H1 (cell line): ENCODE measurements around the gene PTTG1IP2. TPM values are rescaled to one million over a fixed set of nuclear protein-coding genes. Genes with fewer than 3 reads are reported as not detected.

Experiments
- CTCF ChIA-PET: fragments of 300-600 bp; sonication (Branson Sonifier 250); formaldehyde crosslinking; loops from one replicate; lab custom pipeline; 2021; ENCODE audit not compliant: partially characterized antibody; lab: Charles Lee
- POLR2A ChIA-PET: fragments of 300-600 bp; sonication (Branson Sonifier 250); formaldehyde crosslinking; loops from one replicate; lab custom pipeline; 2021; ENCODE audit warnings: inconsistent platforms; ENCODE audit not compliant: partially characterized antibody; lab: Charles Lee
- DNase-seq, 2 experiments: peaks; one replicate each; pipeline versions ENCODE4 v3.0.0 to v3.0.0-alpha.2; 2010 to 2022; ENCODE audit warnings: low spot score in 2 of 2, low read depth in 1 of 2, mixed read lengths in 1 of 2
- FAIRE-seq: peaks from 2 replicates; lab custom pipeline; 2011; peaks lifted over from hg19 to GRCh38; lab: Jason Lieb, UNC
- H2AFZ ChIP-seq: 2 replicates; pipeline ENCODE4 v1.8.1; 2012; ENCODE audit warnings: low read length, inconsistent platforms
- H2AK5ac ChIP-seq: 2 replicates; pipeline ENCODE4 v1.6.1; 2013; ENCODE audit warnings: low read depth, low read length
- H2BK120ac ChIP-seq: replicated peaks from 2 replicates; pipeline ENCODE3; 2013; ENCODE audit warnings: low read depth, low read length, inconsistent platforms
- H2BK12ac ChIP-seq: 2 replicates; pipeline ENCODE4 v1.6.1; 2013; ENCODE audit warnings: low read depth, low read length
- H2BK15ac ChIP-seq: 2 replicates; pipeline ENCODE4 v1.6.1; 2013; ENCODE audit warnings: low read length
- H2BK20ac ChIP-seq: 2 replicates; pipeline ENCODE4 v1.6.1; 2013; ENCODE audit warnings: low read length
- H2BK5ac ChIP-seq: 2 replicates; pipeline ENCODE4 v1.6.1; 2013; ENCODE audit warnings: low read depth, low read length
- H3K14ac ChIP-seq: 2 replicates; pipeline ENCODE4 v1.6.1; 2013; ENCODE audit warnings: inconsistent platforms; ENCODE audit not compliant: insufficient read length
- H3K18ac ChIP-seq: 2 replicates; pipeline ENCODE4 v1.6.1; 2013; ENCODE audit warnings: low read length; ENCODE audit errors: extremely low read depth
- H3K23ac ChIP-seq: 2 replicates; pipeline ENCODE4 v1.6.1; 2013; ENCODE audit warnings: inconsistent platforms; ENCODE audit not compliant: insufficient read length
- H3K23me2 ChIP-seq: 2 replicates; pipeline ENCODE4 v1.6.1; 2013; ENCODE audit warnings: low read depth, low read length
- H3K27ac ChIP-seq: 2 replicates; pipeline ENCODE4 v1.6.1; 2011; ENCODE audit warnings: low read depth, low read length, inconsistent platforms
- H3K27me3 ChIP-seq, 4 experiments: replicated peaks in 1 of 4; 1 replicate in 1 of 4; 2 replicates in 3 of 4; pipeline versions ENCODE4 v1.6.1 to v1.8.1; 2011 to 2013; ENCODE audit warnings: low read length in 3 of 4, mild to moderate bottlenecking in 3 of 4, inconsistent platforms in 2 of 4, mixed read lengths in 2 of 4, moderate library complexity in 1 of 4; ENCODE audit not compliant: control insufficient read depth in 3 of 4, insufficient read depth in 3 of 4; ENCODE audit errors: extremely low read depth in 1 of 4
- H3K36me3 ChIP-seq, 4 experiments: 2 replicates each; pipeline versions ENCODE4 v1.6.1 to v1.8.1; 2011 to 2013; ENCODE audit warnings: mild to moderate bottlenecking in 4 of 4, low read length in 3 of 4, moderate library complexity in 2 of 4, control low read depth in 1 of 4, inconsistent platforms in 1 of 4; ENCODE audit not compliant: insufficient read depth in 4 of 4, control insufficient read depth in 2 of 4
- H3K4ac ChIP-seq: replicated peaks from 2 replicates; pipeline ENCODE3; 2013; ENCODE audit warnings: low read length, low read depth, mixed read lengths, inconsistent platforms; ENCODE audit not compliant: insufficient read length
- H3K4me1 ChIP-seq, 4 experiments: replicated peaks in 1 of 4; 1 replicate in 1 of 4; 2 replicates in 3 of 4; pipeline versions ENCODE4 v1.6.1 to v1.8.1; 2011 to 2013; ENCODE audit warnings: low read length in 3 of 4, inconsistent platforms in 2 of 4, mixed read lengths in 1 of 4; ENCODE audit not compliant: insufficient read depth in 4 of 4, control insufficient read depth in 3 of 4
- H3K4me2 ChIP-seq, 2 experiments: 2 replicates each; pipeline versions ENCODE4 v1.6.1 to v1.8.1; 2011 to 2013; ENCODE audit warnings: low read depth in 2 of 2, low read length in 2 of 2, control low read depth in 1 of 2, inconsistent platforms in 1 of 2, mild to moderate bottlenecking in 1 of 2; ENCODE audit not compliant: insufficient read depth in 1 of 2
- H3K4me3 ChIP-seq, 4 experiments: fragments of 200-600, 300-600 bp in 1 of 4; sonication (generic), shearing (Covaris generic), sonication (Bioruptor Twin) in 1 of 4; 2 replicates each; pipeline versions ENCODE4 v1.5.1 to v1.8.1; 2011 to 2016; ENCODE audit warnings: low read length in 4 of 4, low read depth in 3 of 4, control low read depth in 2 of 4, inconsistent platforms in 2 of 4, mild to moderate bottlenecking in 2 of 4, mixed read lengths in 1 of 4, moderate library complexity in 1 of 4; ENCODE audit not compliant: insufficient read depth in 2 of 4; ENCODE audit errors: extremely low read depth in 1 of 4
- H3K56ac ChIP-seq: replicated peaks from 2 replicates; pipeline ENCODE3; 2013; ENCODE audit warnings: low read depth, mild to moderate bottlenecking, mixed read lengths, low read length, inconsistent platforms; ENCODE audit not compliant: insufficient read length
- H3K79me1 ChIP-seq: 2 replicates; pipeline ENCODE4 v1.6.1; 2013; ENCODE audit warnings: low read depth, low read length, control low read depth
- H3K79me2 ChIP-seq, 2 experiments: 2 replicates each; pipeline versions ENCODE4 v1.6.1 to v1.8.1; 2012 to 2013; ENCODE audit warnings: low read length in 2 of 2, mild to moderate bottlenecking in 2 of 2, inconsistent platforms in 1 of 2; ENCODE audit not compliant: insufficient read depth in 2 of 2, control insufficient read depth in 1 of 2
- H3K9ac ChIP-seq, 4 experiments: replicated peaks in 1 of 4; 1 replicate in 1 of 4; 2 replicates in 3 of 4; pipeline versions ENCODE4 v1.6.1 to v1.8.1; 2011 to 2013; ENCODE audit warnings: low read depth in 3 of 4, low read length in 3 of 4, control low read depth in 2 of 4, mild to moderate bottlenecking in 2 of 4, moderate library complexity in 2 of 4, inconsistent platforms in 1 of 4; ENCODE audit errors: extremely low read depth in 1 of 4
- H3K9me3 ChIP-seq, 2 experiments: 2 replicates each; pipeline versions ENCODE4 v1.6.1 to v1.8.1; 2012 to 2013; ENCODE audit warnings: mild to moderate bottlenecking in 2 of 2, moderate library complexity in 2 of 2, control low read depth in 1 of 2, inconsistent platforms in 1 of 2, low read depth in 1 of 2, low read length in 1 of 2, mixed read lengths in 1 of 2; ENCODE audit not compliant: insufficient read depth in 2 of 2
- H4K20me1 ChIP-seq, 2 experiments: replicated peaks in 1 of 2; 2 replicates each; pipeline versions ENCODE3 to v1.8.1; 2011 to 2013; ENCODE audit warnings: inconsistent platforms in 2 of 2, low read length in 2 of 2, mild to moderate bottlenecking in 1 of 2; ENCODE audit not compliant: insufficient read depth in 2 of 2, control insufficient read depth in 1 of 2
- H4K5ac ChIP-seq: 2 replicates; pipeline ENCODE4 v1.6.1; 2013; ENCODE audit warnings: low read length, low read depth, mixed read lengths, inconsistent platforms; ENCODE audit not compliant: insufficient read length
- H4K8ac ChIP-seq: 2 replicates; pipeline ENCODE4 v1.8.0; 2013; ENCODE audit warnings: mild to moderate bottlenecking, moderate library complexity, low read length, inconsistent platforms; ENCODE audit not compliant: insufficient read depth; ENCODE audit errors: extremely low read depth
- H4K91ac ChIP-seq: replicated peaks from 2 replicates; pipeline ENCODE3; 2013; ENCODE audit warnings: low read length, mixed read lengths, inconsistent platforms; ENCODE audit not compliant: insufficient read length
- ATF2 ChIP-seq: IDR thresholded peaks from 2 replicates; pipeline ENCODE4 v1.6.1; 2012; ENCODE audit warnings: low read length, inconsistent platforms
- CHD1 ChIP-seq: IDR thresholded peaks from 2 replicates; pipeline ENCODE4 v1.6.1; 2012; ENCODE audit warnings: low read depth, low read length, improper control_type of control experiment
- EP300 ChIP-seq, 2 experiments: IDR thresholded peaks; 1 replicate in 1 of 2; 2 replicates in 1 of 2; pipeline ENCODE4 v1.6.1; 2011 to 2012; ENCODE audit warnings: low read depth in 2 of 2, low read length in 2 of 2, mild to moderate bottlenecking in 2 of 2, borderline replicate concordance in 1 of 2, inconsistent platforms in 1 of 2, moderate library complexity in 1 of 2
- FOSL1 ChIP-seq: IDR thresholded peaks from 2 replicates; pipeline ENCODE4 v1.6.1; 2011; ENCODE audit warnings: mild to moderate bottlenecking, low read depth, low read length, moderate library complexity; ENCODE audit not compliant: insufficient read depth
- HDAC6 ChIP-seq: IDR thresholded peaks from one replicate; pipeline ENCODE4 v1.7.1; 2012; ENCODE audit warnings: low read depth, mild to moderate bottlenecking, inconsistent platforms, low read length, moderate library complexity
- NANOG ChIP-seq: IDR thresholded peaks from 2 replicates; pipeline ENCODE4 v1.6.1; 2011; ENCODE audit warnings: low read length, low read depth, mild to moderate bottlenecking, inconsistent platforms; ENCODE audit not compliant: insufficient read depth, poor library complexity, severe bottlenecking
- POLR2AphosphoS5 ChIP-seq: IDR thresholded peaks from 2 replicates; pipeline ENCODE4 v1.6.1; 2011; ENCODE audit warnings: low read depth, low read length
- SIRT6 ChIP-seq: IDR thresholded peaks from one replicate; pipeline ENCODE4 v1.7.1; 2012; ENCODE audit warnings: low read length, inconsistent platforms
- SUZ12 ChIP-seq: fragments of 200-600 bp; sonication (generic); IDR thresholded peaks from 2 replicates; pipeline ENCODE4 v1.6.1; 2012; ENCODE audit warnings: mild to moderate bottlenecking, inconsistent platforms, low read length, moderate library complexity, mixed read lengths
- WGBS, 2 experiments: shearing (Covaris generic) in 1 of 2; methylation state at CpG; one replicate each; pipeline versions ENCODE4 v1.1.6 to v1.1.7; 2013 to 2015; ENCODE audit warnings: low lambda C conversion rate in 2 of 2, mixed read lengths in 2 of 2, inconsistent platforms in 1 of 2, low coverage in 1 of 2, missing lambda C conversion rate in 1 of 2; ENCODE audit not compliant: insufficient replicate concordance in 2 of 2, insufficient coverage in 1 of 2, insufficient read length in 1 of 2; ENCODE audit errors: extremely low coverage in 1 of 2, missing lambda C conversion rate in 1 of 2; 5-methylcytosine and 5-hydroxymethylcytosine counted together
- polyA plus RNA-seq, 7 experiments: library from polyadenylated mRNA; depleted of rRNA in 3 of 7; stranded (reverse) in 5 of 7; unstranded in 2 of 7; fragments of >200 nt in 5 of 7; fragments of 200-250 nt in 2 of 7; gene quantifications; 1 replicate in 5 of 7; 2 replicates in 1 of 7; 4 replicates in 1 of 7; pipeline versions ENCODE4 v1.2.1 to v1.2.3, GENCODE V29; 2011 to 2013; ENCODE audit warnings: missing spikeins in 2 of 7, mixed read lengths in 2 of 7
- total RNA-seq: library from RNA; stranded (reverse); fragmentation: NEBNext Ultra II Directional; extraction: Animal tissue kit (Norgen Biotek cat#: 25700); gene quantifications from 2 replicates; pipeline ENCODE4 v1.2.1, GENCODE V29; 2021

PTTG1IP2 gene
- total and polyA plus RNA-seq, 2 of the 8 experiments (the other 6 are each of a cell fraction or from before 2014, with no cell fraction given): not detected

DNA sequence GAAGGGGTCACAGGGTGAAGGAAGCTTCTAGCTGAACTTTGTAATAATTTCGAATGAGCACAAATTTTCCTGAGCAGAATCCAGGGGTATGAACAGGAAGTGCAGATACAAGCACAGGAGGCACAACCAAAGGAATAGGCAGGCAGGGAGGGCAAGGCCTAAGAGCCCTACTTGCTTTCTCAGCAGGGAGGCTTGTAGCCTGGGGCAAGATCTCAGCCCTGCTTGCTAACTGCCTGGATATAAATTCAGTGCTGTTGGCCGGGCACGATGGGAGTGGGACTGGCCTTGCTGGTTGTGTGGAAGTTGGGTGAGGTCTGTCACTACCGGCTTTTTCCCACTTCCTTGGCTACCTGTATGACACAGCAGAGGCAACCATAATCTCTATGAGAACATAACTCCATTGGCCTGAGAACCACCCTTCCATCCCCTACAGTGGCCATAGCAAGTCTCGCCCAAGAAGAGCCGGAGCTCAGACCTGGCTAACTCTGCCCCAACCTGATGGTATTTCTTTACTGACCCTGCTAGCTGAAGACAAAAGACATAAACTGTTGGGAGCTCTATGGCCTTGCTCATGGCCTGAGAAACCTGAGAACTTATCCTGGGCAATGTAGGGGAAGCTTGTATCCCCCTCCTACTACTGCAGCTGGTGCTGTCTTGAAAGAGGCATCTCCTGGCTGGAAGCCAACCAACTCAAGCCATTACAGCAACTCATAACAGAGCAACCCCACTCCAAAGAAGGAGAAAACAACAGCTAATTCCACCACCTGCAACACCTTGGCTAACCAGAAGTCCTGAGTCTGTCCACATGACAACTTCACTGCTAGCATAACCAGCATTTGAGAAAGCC lies 38.6 kb upstream of the PTTG1IP2 start:
- FAIRE-seq (no peak), DNase-seq (no peak)
- no peak overlapping the region for H2BK120ac ChIP-seq
- no peak overlapping the region for H3K23ac ChIP-seq
- H2BK20ac ChIP-seq: no peak overlapping the region
- H3K56ac ChIP-seq: no peak overlapping the region
- POLR2A ChIA-PET: no interaction called here
- H3K23me2 ChIP-seq: no peaks in the 10 kb centered on the region
- no peak overlapping the region for H2BK5ac ChIP-seq
- H3K36me3 ChIP-seq: no peaks in the 10 kb centered on the region
- H2AK5ac ChIP-seq: no peak overlapping the region
- no peak overlapping the region for H3K4me3 ChIP-seq
- no peak overlapping the region for H3K27ac ChIP-seq
- no peak overlapping the region for H3K14ac ChIP-seq
- H3K4me1 ChIP-seq: no peaks in the 10 kb centered on the region
- H3K4ac ChIP-seq: no peak overlapping the region
- H4K20me1 ChIP-seq: no peaks in the 10 kb centered on the region
- H2BK15ac ChIP-seq: no peak overlapping the region
- H3K79me1 ChIP-seq: no peaks in the 10 kb centered on the region
- H3K9me3 ChIP-seq: no peaks in the 10 kb centered on the region
- no peak overlapping the region for H4K8ac ChIP-seq
- CTCF ChIA-PET: interaction anchor here (0.9 to 1.8 kb wide), 4 partner anchors 118 to 338 kb away, joined by 3 to 6 read pairs (median 4); partner anchors contain the start of gene STEAP1
- H4K91ac ChIP-seq: no peak overlapping the region
- H2AFZ ChIP-seq: no peak overlapping the region
- TF ChIP-seq FOSL1 (no peak), SIRT6 (no peak), EP300 (IDR thresholded peaks at IDR 0.05; ENCODE audit: borderline replicate concordance in 1 of 2, low read depth in 2 of 2, low read length in 2 of 2) (no peak), ATF2 (no peak), CHD1 (no peak), SUZ12 (no peak), NANOG (no peak), HDAC6 (no peak), POLR2AphosphoS5 (no peak)
- TF ChIP-seq, all 59 proteins: peak for 0
- 91% methylated on average over 6 of the region's 6 CpGs; no CpG with 5 or more reads in 1 of the 2 experiments for WGBS, 2 experiments
- Histone ChIP-seq H3K27me3 (no peaks in the 10 kb centered on the region), H3K9ac (no peak overlapping the region), H2BK12ac (no peak overlapping the region), H4K5ac (no peak overlapping the region), H3K4me2 (no peak overlapping the region), H3K79me2 (no peaks in the 10 kb centered on the region), H3K18ac (no peak overlapping the region)
